GM19467 (cell line): ENCODE measurements around the gene CADPS2.

Source experiments
- ATAC-seq: cut with Tn5 transposase; IDR thresholded peaks from one replicate; pipeline ENCODE4 v1.9.1; 2021; ENCODE audit warnings: mild to moderate bottlenecking, moderate library complexity; ENCODE audit not compliant: unreplicated experiment

The CADPS2 gene

GRCh38 chr7:122886357-122887081 is at the start of gene CADPS2:
Gene CADPS2 (minus strand): TSS chr7:122886460. CDS start chr7:122886337, 123 bp downstream.
- ATAC-seq, result peak; percentile 78

GRCh38 chr7:122935620-122936019 is 49.4 kb upstream of the CADPS2 start:
- ATAC-seq, result no peak

DNA sequence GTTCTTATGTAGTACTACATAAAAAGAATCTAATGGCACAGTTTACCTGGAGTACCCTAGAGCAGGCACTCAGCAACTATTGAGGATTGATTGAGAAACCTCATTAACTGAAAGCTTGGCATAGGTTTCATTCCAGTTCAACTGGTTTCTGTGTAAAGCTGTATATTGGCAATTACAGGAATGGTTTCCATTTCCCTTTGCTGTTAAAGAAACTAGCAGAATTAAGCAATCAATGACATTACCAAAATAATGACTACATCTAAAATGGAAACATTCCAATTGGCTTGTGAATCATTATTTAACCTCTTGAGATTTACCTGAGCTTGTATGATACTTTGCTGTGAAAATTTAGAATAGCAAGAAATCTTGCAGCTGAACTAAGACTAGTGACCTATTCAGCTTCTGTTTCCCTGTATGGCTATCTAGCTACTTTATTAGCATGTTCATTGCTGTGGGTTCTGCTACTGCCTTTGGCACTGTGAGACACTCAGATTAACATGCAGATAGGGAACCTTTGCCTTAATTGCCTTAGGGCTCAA is 33.5 kb upstream of the CADPS2 start:
- ATAC-seq, result no peak

DNA sequence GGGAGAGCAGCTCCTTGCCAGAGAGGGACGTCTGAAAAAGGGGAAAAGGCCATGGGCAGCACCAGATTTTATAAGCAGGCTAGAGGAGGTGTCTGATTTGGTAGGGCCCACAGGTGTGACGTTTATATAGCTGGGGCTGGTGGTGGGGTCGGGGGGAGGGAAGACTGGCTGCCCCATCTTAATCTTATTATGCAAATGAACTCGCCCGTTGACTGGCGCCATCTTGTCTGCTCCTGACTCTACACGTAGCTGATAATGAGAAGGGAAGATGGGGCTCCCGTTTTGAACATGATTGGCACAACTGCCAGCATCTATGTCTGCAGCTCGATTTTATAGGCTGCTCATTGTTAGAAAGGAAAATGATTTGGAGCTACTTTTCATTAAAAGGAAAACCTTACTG is 28.6 kb upstream of the CADPS2 start:
- ATAC-seq, result no peak

GRCh38 chr7:122913608-122914007 is 27.3 kb upstream of the CADPS2 start:
- no peak for ATAC-seq

DNA sequence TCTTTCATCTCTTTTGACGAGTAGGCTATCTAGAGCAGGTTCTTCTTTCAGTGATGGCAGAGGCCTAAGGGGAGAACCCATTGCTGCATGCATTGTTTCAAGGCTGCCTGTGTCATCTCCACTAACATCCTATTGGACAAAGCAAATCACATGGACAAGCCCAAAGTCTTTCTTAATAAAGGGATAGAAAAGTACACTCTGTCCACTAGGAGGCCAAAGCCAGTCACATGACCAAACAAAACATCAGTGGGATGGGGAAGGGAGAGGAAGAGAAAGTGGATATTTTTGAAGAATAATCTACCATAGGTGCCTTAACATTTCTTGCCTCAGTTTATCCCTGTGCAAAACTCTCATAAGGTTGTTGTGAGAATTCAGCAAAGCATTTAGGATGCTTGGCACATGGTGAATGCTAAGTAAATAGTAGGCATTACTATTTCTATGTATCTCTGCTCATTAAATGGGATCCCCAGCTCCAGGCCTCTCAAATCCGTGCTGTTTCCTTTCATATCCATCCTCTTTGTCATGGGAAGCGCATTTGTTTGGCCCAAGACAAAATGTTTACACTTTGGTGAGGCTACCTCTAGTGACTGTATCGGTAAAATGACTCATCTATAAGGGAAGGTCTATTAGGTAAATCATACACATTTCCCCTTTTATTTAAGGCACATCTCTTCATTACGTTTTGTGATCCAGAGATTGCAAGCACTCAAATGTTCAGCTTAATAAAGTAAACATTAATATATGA is 16.7 kb upstream of the CADPS2 start:
- no peak for ATAC-seq

- no peak for ATAC-seq
Measured at GRCh38 chr7:122901250-122901649, 15.0 kb upstream of the CADPS2 start.

DNA sequence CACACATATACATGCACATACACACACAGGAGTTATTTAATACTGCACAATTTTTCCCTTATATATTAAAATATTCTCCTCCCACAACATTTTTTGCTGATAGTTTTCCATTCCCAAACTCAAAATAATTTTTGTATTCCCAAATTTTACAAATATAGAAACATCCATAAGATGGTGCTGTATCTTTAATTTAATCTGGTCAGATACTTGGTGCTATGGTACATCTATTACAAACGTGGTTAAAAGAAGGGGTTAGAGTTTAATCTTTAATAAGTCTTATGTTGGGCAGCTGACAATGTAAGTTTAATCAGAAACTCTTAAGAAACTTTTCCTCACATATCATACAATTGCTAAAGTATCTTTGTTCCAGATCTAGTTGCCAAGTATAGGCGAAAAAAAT is 10.2 kb upstream of the CADPS2 start:
- no peak for ATAC-seq

DNA sequence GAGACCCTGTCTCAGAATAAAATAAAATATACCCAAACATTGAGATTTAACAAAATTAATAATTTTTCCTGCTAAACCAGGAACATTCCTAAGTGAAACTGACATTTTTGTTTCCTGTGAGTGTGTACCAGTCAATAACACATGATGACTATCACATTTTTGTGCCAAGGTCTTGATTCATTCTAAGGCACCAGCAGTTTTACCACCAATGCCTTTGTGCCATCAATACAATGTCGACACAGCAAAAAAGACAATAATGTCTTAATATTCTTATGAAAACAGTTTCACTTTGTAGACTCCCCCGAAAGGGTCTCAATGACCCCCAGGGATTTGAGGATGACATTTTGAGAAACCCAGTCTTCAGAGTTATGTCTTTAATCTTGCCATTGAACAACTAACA is 7.2 kb upstream of the CADPS2 start:
- ATAC-seq, result no peak

DNA sequence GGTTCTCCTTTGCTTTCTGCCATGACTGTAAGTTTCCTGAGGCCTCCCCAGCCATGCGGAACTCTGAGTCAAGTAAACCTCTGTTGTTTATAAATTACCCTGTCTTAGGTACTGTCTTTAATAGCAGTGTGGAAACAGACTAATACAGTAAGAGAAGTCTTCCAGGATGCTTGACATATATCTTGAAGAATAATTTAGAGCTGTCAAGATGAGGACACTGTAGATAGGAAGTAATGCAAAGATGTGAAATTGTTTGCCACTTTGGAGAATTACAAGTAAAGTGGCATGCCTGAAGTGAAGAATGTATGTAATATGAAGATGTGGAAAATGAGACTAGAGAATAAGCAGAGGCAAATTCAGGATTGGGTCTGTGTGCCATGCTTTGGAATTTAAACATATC is 2.9 kb upstream of the CADPS2 start:
- no peak for ATAC-seq

- ATAC-seq, result no peak
Measured at GRCh38 chr7:122887848-122888247, 1.6 kb upstream of the CADPS2 start.

DNA sequence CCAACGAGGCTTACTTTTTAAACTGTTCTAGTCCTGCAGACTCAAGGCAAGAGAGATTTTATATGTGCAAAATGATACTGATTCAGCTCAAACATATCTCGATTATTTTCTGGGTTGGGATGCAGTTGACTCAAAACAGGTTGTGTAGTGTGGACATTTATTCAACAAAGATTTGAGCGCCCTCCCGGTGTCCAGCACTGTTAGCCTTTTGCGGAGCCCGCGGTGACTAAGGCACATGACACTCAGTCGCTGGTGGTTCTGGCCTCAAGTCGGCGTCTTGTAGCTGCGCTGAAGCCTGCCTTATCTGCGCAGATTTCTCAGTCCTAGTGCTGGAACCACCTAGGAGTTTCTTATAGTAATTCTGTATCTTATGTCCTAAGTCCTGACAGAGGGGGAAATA is 938 bp upstream of the CADPS2 start:
- ATAC-seq, result no peak

GRCh38 chr7:122885583-122886356 is 490 bp downstream of the CADPS2 start:
- ATAC-seq, result peak; percentile 30

DNA sequence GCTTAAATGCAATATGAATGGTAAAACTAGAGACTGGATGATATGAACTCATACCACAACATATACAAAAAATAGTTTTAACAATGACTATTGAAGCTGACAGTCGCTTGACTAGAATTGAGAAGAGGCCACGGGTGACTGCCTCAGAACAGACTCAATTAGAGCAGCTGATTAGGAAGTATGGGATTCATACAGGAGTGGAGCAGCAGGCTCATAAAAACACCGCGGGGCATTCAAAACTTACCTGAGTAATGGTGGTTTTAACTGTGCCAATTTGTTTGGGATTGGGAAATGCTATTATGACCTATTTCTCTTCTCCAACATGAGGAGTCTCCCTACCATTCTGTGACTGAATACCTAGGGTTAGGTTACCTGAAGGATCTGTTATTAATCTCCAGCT is 2.1 kb downstream of the CADPS2 start:
- ATAC-seq, result no peak

DNA sequence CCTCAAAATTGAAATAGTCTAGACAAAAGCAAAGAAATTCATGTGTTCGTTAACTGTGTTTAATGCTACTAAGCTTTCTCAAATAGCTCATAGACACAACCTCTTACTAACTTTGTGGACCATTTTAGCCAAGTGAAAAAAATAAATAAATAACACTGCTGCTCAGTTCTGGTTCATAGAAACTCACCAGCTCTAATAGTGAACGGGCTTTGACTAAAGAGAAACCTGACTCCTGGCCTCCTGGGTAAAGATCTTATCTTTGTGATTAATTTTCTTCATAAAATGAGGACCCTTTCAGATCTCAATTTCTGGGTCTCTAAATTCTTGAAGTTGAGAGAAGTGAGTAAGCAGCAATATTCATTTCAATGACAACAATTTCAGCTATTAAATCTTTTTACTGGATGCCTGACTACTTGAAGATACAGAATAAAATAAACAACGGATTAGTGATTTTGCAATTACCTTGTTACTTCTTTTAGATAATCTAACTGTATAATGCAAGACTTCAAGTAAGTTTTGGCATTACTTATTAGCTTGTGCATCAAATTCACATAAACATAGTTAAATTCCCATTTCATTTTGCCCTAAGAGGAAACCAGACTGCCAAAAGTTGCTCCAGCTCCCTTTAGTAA is 3.1 kb downstream of the CADPS2 start:
- ATAC-seq, result no peak

GRCh38 chr7:122881324-122881723 is 4.9 kb downstream of the CADPS2 start:
- no peak for ATAC-seq

- ATAC-seq, result no peak
Measured at GRCh38 chr7:122869260-122869659, 17.0 kb downstream of the CADPS2 start.

DNA sequence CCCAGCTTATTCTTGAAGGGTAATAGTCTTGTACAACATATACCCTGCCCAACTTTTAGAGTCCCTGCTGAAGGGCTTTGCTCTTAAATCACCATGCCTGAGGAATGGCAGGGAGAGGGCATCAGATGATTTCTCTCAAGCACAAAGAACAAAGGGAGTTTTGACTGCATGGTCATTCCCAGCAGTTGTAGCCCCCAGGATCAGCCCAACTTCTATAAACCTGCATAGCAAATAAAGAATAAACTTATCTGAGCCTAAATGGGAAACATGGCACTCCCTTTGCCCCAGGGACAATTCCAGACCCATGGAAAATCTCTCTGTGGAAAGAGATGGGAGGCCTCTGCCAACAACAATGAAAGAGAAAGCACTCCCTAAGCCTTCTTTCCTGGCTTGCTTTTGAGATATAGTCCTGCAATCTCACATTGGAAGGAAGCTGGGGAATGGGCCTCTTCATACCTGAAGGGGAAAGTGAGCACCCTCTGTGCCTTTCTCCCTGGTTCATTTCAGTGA is 18.7 kb downstream of the CADPS2 start:
- ATAC-seq, result no peak

GRCh38 chr7:122864838-122865237 is 21.4 kb downstream of the CADPS2 start:
- no peak for ATAC-seq

DNA sequence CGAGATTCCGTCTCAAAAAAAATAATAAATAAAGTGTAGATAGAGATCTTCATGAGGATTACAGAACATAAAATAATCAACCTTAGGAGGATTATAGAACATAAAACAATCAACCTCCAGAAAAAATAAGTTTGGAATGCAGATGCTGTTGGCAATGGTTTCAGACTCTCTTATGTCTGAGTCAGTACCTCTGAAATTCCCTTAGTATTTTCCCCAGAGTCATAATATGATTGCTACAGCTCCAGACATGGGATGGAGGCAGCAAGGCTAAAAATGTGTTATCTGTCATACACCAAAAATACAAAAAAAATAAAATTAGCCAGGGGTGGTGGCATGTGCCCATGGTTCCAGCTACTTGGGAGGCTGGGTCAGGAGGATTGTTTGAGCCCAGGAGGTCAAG is 22.2 kb downstream of the CADPS2 start:
- ATAC-seq, result no peak

- ATAC-seq, result no peak
Measured at GRCh38 chr7:122858320-122858719, 27.9 kb downstream of the CADPS2 start.
